ENCODE results near the gene ADORA1. TPM values are rescaled to one million over a fixed set of nuclear protein-coding genes. Genes with fewer than 3 reads are reported as not detected.

ADORA1 gene
- polyA plus RNA-seq, 3 donors, result 0.13 to 1.1 TPM; not detected in 1

DNA sequence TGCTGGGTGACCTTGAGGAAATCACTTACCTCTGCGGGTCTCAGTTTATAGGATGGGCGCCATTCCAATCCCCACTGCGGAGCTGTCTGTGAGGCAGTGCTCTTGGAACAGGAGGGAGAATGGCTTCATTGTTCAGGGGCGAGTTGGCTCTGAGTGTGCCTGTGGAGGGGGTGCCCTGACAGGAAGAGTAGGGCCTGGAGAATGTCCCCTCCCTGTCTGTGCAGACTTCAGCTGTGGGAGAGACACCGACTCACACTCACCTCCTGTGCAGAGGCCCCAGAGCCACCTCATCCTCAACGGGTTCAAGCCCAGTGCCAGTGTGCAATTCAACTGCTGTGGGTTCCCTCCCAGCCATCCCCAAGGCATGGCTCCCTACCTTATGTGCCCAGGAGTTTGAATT, 17.1 kb downstream of the ADORA1 start:
- Mint-ChIP-seq H3K4me3 (peak overlapping the region in 1 of 2 donors; percentile 36), H3K27me3 (ENCODE audit: low read depth in 3 of 3) (peaks cover under 1 to 14% (median 8%) of the 10 kb centered on the region in 3 donors), H3K9me3 (no peaks in the 10 kb centered on the region), H3K36me3 (no peaks in the 10 kb centered on the region), H3K27ac (no peak overlapping the region), H3K4me1 (peaks cover 3% of the 10 kb centered on the region)
- TF ChIP-seq, protein P1, sequence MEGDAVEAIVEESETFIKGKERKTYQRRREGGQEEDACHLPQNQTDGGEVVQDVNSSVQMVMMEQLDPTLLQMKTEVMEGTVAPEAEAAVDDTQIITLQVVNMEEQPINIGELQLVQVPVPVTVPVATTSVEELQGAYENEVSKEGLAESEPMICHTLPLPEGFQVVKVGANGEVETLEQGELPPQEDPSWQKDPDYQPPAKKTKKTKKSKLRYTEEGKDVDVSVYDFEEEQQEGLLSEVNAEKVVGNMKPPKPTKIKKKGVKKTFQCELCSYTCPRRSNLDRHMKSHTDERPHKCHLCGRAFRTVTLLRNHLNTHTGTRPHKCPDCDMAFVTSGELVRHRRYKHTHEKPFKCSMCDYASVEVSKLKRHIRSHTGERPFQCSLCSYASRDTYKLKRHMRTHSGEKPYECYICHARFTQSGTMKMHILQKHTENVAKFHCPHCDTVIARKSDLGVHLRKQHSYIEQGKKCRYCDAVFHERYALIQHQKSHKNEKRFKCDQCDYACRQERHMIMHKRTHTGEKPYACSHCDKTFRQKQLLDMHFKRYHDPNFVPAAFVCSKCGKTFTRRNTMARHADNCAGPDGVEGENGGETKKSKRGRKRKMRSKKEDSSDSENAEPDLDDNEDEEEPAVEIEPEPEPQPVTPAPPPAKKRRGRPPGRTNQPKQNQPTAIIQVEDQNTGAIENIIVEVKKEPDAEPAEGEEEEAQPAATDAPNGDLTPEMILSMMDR (IDR thresholded peaks at IDR 0.05), result no peak
- Histone ChIP-seq H3K4me2 (replicated peaks; ENCODE audit: extremely low read depth, low read length, poor library complexity, severe bottlenecking) (no peak overlapping the region), H3K36me3 (replicated peaks in 1 of 2; ENCODE audit: control insufficient read depth in 1 of 2, insufficient read depth in 2 of 2, low read length in 2 of 2) (no peaks in the 10 kb centered on the region), H3K27ac (ENCODE audit: low read depth in 1 of 2, low read length in 2 of 2) (no peak overlapping the region), H3K4me3 (replicated peaks in 1 of 3; ENCODE audit: low read depth in 2 of 3, low read length in 3 of 3) (no peak overlapping the region), H3K9ac (ENCODE audit: insufficient read depth, low read length, poor library complexity, severe bottlenecking) (no peak overlapping the region), H4K20me1 (ENCODE audit: insufficient read depth, low read length) (no peaks in the 10 kb centered on the region), H3K4me1 (ENCODE audit: control insufficient read depth in 1 of 2, insufficient read depth in 2 of 2, low read length in 2 of 2) (no peaks in the 10 kb centered on the region), H2AFZ (ENCODE audit: insufficient read depth, low read depth, low read length, poor library complexity, severe bottlenecking) (no peak overlapping the region), H3K79me2 (ENCODE audit: insufficient read depth, low read length) (no peaks in the 10 kb centered on the region), H3K27me3 (ENCODE audit: control insufficient read depth in 2 of 2, insufficient read depth in 2 of 2, low read length in 2 of 2) (peaks cover 0 to 10% of the 10 kb centered on the region in 2 donors), H3K9me3 (replicated peaks in 1 of 2; ENCODE audit: control insufficient read depth in 1 of 2, insufficient read depth in 1 of 2, low read length in 2 of 2) (peaks cover 0 to 2% of the 10 kb centered on the region in 2 donors)
- 87% methylated on average over 6 of the region's 6 CpGs for WGBS (ENCODE audit: insufficient coverage)
- DNase-seq, result no peak
- intact Hi-C loops (cut with micrococcal nuclease), result no loop called here

DNA sequence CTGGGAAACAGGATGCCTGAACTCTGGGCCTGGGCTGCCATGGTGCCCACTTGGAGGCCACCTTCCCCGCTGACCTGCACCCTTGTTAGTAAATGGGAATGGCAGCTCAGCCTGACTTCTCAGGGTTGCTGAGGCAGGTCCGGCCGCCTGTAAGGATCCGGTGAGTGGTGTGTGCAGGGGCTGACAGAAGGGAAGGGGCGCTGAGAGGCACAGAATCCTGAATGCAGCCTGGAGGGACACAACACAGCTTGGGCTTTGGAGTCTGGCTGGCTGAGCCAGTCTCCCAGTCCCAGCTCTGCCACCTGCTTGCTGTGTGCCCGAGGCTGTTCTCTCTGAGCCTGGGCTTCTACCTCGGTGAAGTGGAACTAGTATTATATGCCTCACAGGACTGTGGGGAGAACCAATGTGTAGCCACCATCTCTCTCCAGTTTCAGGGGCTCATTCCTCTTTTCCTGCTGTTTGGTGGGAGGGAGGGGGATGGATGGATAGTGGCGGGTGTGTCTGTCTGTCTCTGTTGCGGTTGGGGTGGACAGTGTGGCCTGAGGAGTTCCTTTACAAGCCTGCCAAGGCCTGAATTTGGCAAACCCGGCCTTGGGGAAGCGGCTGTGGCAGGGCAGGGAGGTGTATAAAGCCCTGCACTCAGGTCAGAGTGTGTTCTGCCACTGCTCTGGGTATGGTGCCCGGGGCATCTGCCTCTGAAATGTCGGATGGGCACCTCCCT, 18.0 kb downstream of the ADORA1 start:
- TF ChIP-seq, protein P1 (IDR thresholded peaks at IDR 0.05), result no peak
- Histone ChIP-seq H3K4me1 (ENCODE audit: control insufficient read depth in 1 of 2, insufficient read depth in 2 of 2, low read length in 2 of 2) (no peaks in the 10 kb centered on the region), H3K79me2 (ENCODE audit: insufficient read depth, low read length) (no peaks in the 10 kb centered on the region), H3K4me3 (replicated peaks in 1 of 3; ENCODE audit: low read depth in 2 of 3, low read length in 3 of 3) (no peak overlapping the region), H3K4me2 (replicated peaks; ENCODE audit: extremely low read depth, low read length, poor library complexity, severe bottlenecking) (no peak overlapping the region), H3K9ac (ENCODE audit: insufficient read depth, low read length, poor library complexity, severe bottlenecking) (no peak overlapping the region), H3K27ac (ENCODE audit: low read depth in 1 of 2, low read length in 2 of 2) (no peak overlapping the region), H4K20me1 (ENCODE audit: insufficient read depth, low read length) (no peaks in the 10 kb centered on the region), H3K9me3 (replicated peaks in 1 of 2; ENCODE audit: control insufficient read depth in 1 of 2, insufficient read depth in 1 of 2, low read length in 2 of 2) (peaks cover 0 to 2% of the 10 kb centered on the region in 2 donors), H2AFZ (ENCODE audit: insufficient read depth, low read depth, low read length, poor library complexity, severe bottlenecking) (no peak overlapping the region), H3K27me3 (ENCODE audit: control insufficient read depth in 2 of 2, insufficient read depth in 2 of 2, low read length in 2 of 2) (peaks cover 0 to 8% of the 10 kb centered on the region in 2 donors), H3K36me3 (replicated peaks in 1 of 2; ENCODE audit: control insufficient read depth in 1 of 2, insufficient read depth in 2 of 2, low read length in 2 of 2) (no peaks in the 10 kb centered on the region)
- Mint-ChIP-seq H3K36me3 (no peaks in the 10 kb centered on the region), H3K4me1 (peaks cover 3% of the 10 kb centered on the region), H3K4me3 (no peak overlapping the region), H3K9me3 (no peaks in the 10 kb centered on the region), H3K27ac (no peak overlapping the region), H3K27me3 (ENCODE audit: low read depth in 3 of 3) (peaks cover 8 to 20% (median 8%) of the 10 kb centered on the region in 3 donors)
- WGBS (ENCODE audit: insufficient coverage), result 79% methylated on average over 7 of the region's 13 CpGs
- no peak for DNase-seq
- intact Hi-C loops (cut with micrococcal nuclease), result no loop called here

Data from CD14-positive monocyte (primary cell).